Measurements from ENCODE around the gene ZNF521. TPM values are rescaled to one million over a fixed set of nuclear protein-coding genes. Genes with fewer than 3 reads are reported as not detected.

ZNF521 gene
- total and polyA plus RNA-seq, 2 experiments from 2014 or later = 3.1 to 9.2 TPM

DNA sequence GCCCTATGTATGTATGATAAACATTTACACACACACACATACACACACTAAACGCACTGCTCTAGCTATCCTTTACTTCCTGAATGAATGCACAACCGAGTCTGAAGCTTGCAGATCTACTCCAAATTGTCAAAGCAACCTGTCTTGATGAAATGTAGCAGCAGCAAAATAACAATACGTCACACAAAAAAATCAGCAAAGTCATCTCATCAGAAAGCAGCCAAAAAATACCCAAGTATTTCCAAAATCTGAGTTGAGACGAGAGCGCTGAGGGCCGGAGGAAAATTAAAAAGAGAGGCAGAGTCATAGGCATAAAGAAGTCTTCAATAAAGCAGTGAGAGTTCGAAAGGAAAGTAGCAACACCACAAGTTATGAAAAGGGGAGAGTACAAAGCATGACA lies 67.7 kb downstream of the ZNF521 start (continued):
- TF ChIP-seq, protein P1, sequence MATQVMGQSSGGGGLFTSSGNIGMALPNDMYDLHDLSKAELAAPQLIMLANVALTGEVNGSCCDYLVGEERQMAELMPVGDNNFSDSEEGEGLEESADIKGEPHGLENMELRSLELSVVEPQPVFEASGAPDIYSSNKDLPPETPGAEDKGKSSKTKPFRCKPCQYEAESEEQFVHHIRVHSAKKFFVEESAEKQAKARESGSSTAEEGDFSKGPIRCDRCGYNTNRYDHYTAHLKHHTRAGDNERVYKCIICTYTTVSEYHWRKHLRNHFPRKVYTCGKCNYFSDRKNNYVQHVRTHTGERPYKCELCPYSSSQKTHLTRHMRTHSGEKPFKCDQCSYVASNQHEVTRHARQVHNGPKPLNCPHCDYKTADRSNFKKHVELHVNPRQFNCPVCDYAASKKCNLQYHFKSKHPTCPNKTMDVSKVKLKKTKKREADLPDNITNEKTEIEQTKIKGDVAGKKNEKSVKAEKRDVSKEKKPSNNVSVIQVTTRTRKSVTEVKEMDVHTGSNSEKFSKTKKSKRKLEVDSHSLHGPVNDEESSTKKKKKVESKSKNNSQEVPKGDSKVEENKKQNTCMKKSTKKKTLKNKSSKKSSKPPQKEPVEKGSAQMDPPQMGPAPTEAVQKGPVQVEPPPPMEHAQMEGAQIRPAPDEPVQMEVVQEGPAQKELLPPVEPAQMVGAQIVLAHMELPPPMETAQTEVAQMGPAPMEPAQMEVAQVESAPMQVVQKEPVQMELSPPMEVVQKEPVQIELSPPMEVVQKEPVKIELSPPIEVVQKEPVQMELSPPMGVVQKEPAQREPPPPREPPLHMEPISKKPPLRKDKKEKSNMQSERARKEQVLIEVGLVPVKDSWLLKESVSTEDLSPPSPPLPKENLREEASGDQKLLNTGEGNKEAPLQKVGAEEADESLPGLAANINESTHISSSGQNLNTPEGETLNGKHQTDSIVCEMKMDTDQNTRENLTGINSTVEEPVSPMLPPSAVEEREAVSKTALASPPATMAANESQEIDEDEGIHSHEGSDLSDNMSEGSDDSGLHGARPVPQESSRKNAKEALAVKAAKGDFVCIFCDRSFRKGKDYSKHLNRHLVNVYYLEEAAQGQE (IDR thresholded peaks at IDR 0.05; ENCODE audit: unreplicated experiment) = no peak
- TF ChIP-seq STAT1 (IDR thresholded peaks at IDR 0.05; ENCODE audit: unreplicated experiment) = no peak

DNA sequence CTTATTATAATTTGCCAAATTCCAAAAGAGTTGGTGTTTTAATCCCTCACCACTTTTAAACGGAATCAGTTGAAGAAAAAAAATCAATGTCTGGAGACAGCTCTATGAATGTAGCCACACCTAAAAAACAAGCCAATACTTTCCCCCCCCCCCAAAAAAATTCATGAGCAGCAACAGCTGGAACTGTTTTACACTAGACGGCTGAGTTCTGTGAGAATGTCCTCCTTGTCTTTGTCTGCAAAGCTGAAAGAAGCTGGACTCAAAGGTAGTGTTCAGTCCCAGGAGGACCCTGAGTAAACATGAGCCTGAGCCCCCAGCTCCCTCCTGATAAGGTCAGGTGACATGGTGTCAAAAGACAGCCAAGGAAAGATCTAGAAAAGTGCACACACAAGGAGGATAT lies 68.2 kb downstream of the ZNF521 start:
- Mint-ChIP-seq H3K4me3 (no peak overlapping the region), H3K4me1 (peaks cover 24% of the 10 kb centered on the region), H3K36me3 (ENCODE audit: low read depth) (no peaks in the 10 kb centered on the region), H3K27ac (no peak overlapping the region), H3K9me3 (no peaks in the 10 kb centered on the region; the same call in 2 of the 3 replicates), H3K27me3 (ENCODE audit: insufficient read depth, low read depth, poor library complexity) (peaks cover 7% of the 10 kb centered on the region)
- H2AFZ ChIP-seq = no peak overlapping the region
- no peaks in the 10 kb centered on the region; the same call in 1 of the 2 replicates for H4K20me1 ChIP-seq (replicated peaks; ENCODE audit: insufficient read depth)
- DNase-seq (ENCODE audit: low spot score) (no peak), ATAC-seq (no peak)
- H3K4me1 ChIP-seq (ENCODE audit: insufficient read depth) = peaks cover 54% of the 10 kb centered on the region
- H3K4me3 ChIP-seq = no peak overlapping the region
- no peak overlapping the region; the same call in 1 of the 2 replicates for H3K27ac ChIP-seq (ENCODE audit: low read depth)
- H3K79me2 ChIP-seq (replicated peaks; ENCODE audit: insufficient read depth) = no peaks in the 10 kb centered on the region
- 0 out of 2 replicates have a peak overlapping the region, but pooled peaks have one; percentile 62 for H3K4me2 ChIP-seq
- no peaks in the 10 kb centered on the region for H3K36me3 ChIP-seq (ENCODE audit: insufficient read depth)
- no peaks in the 10 kb centered on the region for H3K27me3 ChIP-seq (ENCODE audit: insufficient read depth)
- H3F3A ChIP-seq (replicated peaks; ENCODE audit: low read depth) = no peaks in the 10 kb centered on the region
- no peaks in the 10 kb centered on the region for H3K9me2 ChIP-seq (ENCODE audit: insufficient read depth)
- no peak for TF ChIP-seq POLR2AphosphoS5 (IDR thresholded peaks at IDR 0.05; ENCODE audit: low read depth)
- TF ChIP-seq, protein P1 (IDR thresholded peaks at IDR 0.05; ENCODE audit: unreplicated experiment) = no peak
- TF ChIP-seq ZNF331 (CRISPR knock-in tag; IDR thresholded peaks at IDR 0.05; ENCODE audit: low read depth) = no peak
- TF ChIP-seq STAT1 (IDR thresholded peaks at IDR 0.05; ENCODE audit: unreplicated experiment) = no peak
- no peak for TF ChIP-seq EZH2 (IDR thresholded peaks at IDR 0.05; ENCODE audit: low read depth, unreplicated experiment)
- TF ChIP-seq, protein P2, sequence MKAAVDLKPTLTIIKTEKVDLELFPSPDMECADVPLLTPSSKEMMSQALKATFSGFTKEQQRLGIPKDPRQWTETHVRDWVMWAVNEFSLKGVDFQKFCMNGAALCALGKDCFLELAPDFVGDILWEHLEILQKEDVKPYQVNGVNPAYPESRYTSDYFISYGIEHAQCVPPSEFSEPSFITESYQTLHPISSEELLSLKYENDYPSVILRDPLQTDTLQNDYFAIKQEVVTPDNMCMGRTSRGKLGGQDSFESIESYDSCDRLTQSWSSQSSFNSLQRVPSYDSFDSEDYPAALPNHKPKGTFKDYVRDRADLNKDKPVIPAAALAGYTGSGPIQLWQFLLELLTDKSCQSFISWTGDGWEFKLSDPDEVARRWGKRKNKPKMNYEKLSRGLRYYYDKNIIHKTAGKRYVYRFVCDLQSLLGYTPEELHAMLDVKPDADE (IDR thresholded peaks at IDR 0.05) = no peak
- TF ChIP-seq CREB1 (CRISPR knock-in tag; IDR thresholded peaks at IDR 0.05; ENCODE audit: low read depth) = no peak
- TF ChIP-seq EZH2phosphoT487 (IDR thresholded peaks at IDR 0.05; ENCODE audit: unreplicated experiment) = no peak
- no peak for TF ChIP-seq JUNB (IDR thresholded peaks at IDR 0.05; ENCODE audit: unreplicated experiment)
- TF ChIP-seq NANOG (IDR thresholded peaks at IDR 0.05; ENCODE audit: borderline replicate concordance) = no peak
- TF ChIP-seq, protein P3, sequence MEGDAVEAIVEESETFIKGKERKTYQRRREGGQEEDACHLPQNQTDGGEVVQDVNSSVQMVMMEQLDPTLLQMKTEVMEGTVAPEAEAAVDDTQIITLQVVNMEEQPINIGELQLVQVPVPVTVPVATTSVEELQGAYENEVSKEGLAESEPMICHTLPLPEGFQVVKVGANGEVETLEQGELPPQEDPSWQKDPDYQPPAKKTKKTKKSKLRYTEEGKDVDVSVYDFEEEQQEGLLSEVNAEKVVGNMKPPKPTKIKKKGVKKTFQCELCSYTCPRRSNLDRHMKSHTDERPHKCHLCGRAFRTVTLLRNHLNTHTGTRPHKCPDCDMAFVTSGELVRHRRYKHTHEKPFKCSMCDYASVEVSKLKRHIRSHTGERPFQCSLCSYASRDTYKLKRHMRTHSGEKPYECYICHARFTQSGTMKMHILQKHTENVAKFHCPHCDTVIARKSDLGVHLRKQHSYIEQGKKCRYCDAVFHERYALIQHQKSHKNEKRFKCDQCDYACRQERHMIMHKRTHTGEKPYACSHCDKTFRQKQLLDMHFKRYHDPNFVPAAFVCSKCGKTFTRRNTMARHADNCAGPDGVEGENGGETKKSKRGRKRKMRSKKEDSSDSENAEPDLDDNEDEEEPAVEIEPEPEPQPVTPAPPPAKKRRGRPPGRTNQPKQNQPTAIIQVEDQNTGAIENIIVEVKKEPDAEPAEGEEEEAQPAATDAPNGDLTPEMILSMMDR (conservative IDR thresholded peaks at IDR 0.05; ENCODE audit: low read depth in 2 of 2) = no peak

All from GM23338 (cell line).